Common myeloid progenitor, CD34-positive (primary cell): ENCODE data around the gene TRNAU1AP.
"Not testable (repeated sequence)": the region's sequence is repeated elsewhere in the genome, so short reads cannot be mapped to it uniquely, and the experiment has no call there.

Experiments
- CTCF ChIA-PET: fragments of 350-600 bp; sonication (Branson Sonifier 250); formaldehyde crosslinking; loops from one replicate; lab custom pipeline; 2021; ENCODE audit warnings: antibody characterized with exemption; lab: Charles Lee
- POLR2A ChIA-PET: fragments of 350-600 bp; sonication (Branson Sonifier 250); formaldehyde crosslinking; loops from one replicate; lab custom pipeline; 2021; ENCODE audit warnings: antibody characterized with exemption; lab: Charles Lee
- DNase-seq, 3 donors: peaks; one replicate each; pipeline versions ENCODE4 v3.0.0 to v3.0.0-alpha.2; 2013
- H3K27ac ChIP-seq, 2 experiments: 1 replicate in 1 of 2; 2 replicates in 1 of 2; pipeline ENCODE4 v1.7.0; 2013; ENCODE audit warnings: inconsistent platforms in 2 of 2, low read length in 2 of 2, mild to moderate bottlenecking in 2 of 2, low read depth in 1 of 2, moderate library complexity in 1 of 2; ENCODE audit not compliant: severe bottlenecking in 2 of 2, insufficient read depth in 1 of 2, poor library complexity in 1 of 2
- H3K27me3 ChIP-seq, 5 experiments: replicated peaks in 2 of 5; 1 replicate in 3 of 5; 2 replicates in 2 of 5; pipeline versions ENCODE4 v1.6.1 to v1.7.0; 2013; ENCODE audit warnings: low read length in 4 of 5, mild to moderate bottlenecking in 2 of 5, moderate library complexity in 2 of 5, inconsistent platforms in 1 of 5; ENCODE audit not compliant: insufficient read depth in 5 of 5, control insufficient read depth in 4 of 5
- H3K36me3 ChIP-seq, 4 experiments: 1 replicate in 2 of 4; 2 replicates in 2 of 4; pipeline versions ENCODE4 v1.6.1 to v1.7.0; 2013; ENCODE audit warnings: low read length in 3 of 4, control low read depth in 1 of 4, mild to moderate bottlenecking in 1 of 4; ENCODE audit not compliant: control insufficient read depth in 4 of 4, insufficient read depth in 4 of 4
- H3K4me1 ChIP-seq, 4 experiments: 1 replicate in 3 of 4; 2 replicates in 1 of 4; pipeline versions ENCODE4 v1.6.1 to v1.7.1; 2013; ENCODE audit warnings: low read length in 3 of 4, mild to moderate bottlenecking in 3 of 4, control low read depth in 1 of 4, inconsistent platforms in 1 of 4, moderate library complexity in 1 of 4; ENCODE audit not compliant: control insufficient read depth in 4 of 4, insufficient read depth in 4 of 4; ENCODE audit errors: control extremely low read depth in 1 of 4
- H3K4me3 ChIP-seq, 7 experiments: 1 replicate in 4 of 7; 2 replicates in 3 of 7; pipeline versions ENCODE4 v1.5.1 to v1.7.0; 2013; ENCODE audit warnings: mild to moderate bottlenecking in 7 of 7, low read length in 6 of 7, moderate library complexity in 6 of 7, inconsistent platforms in 2 of 7, low read depth in 2 of 7, control low read depth in 1 of 7; ENCODE audit not compliant: insufficient read depth in 4 of 7, control insufficient read depth in 1 of 7; ENCODE audit errors: extremely low read depth in 1 of 7
- H3K9me3 ChIP-seq, 5 experiments: 1 replicate in 4 of 5; 2 replicates in 1 of 5; pipeline versions ENCODE4 v1.6.1 to v1.7.1; 2013; ENCODE audit warnings: low read length in 4 of 5, mild to moderate bottlenecking in 2 of 5, inconsistent platforms in 1 of 5, low read depth in 1 of 5, moderate library complexity in 1 of 5; ENCODE audit not compliant: control insufficient read depth in 4 of 5, insufficient read depth in 2 of 5; ENCODE audit errors: control extremely low read depth in 1 of 5
- WGBS: methylation state at CpG from one replicate; pipeline ENCODE4 v1.1.5; 2013; ENCODE audit not compliant: insufficient coverage; 5-methylcytosine and 5-hydroxymethylcytosine counted together

Gene TRNAU1AP

DNA sequence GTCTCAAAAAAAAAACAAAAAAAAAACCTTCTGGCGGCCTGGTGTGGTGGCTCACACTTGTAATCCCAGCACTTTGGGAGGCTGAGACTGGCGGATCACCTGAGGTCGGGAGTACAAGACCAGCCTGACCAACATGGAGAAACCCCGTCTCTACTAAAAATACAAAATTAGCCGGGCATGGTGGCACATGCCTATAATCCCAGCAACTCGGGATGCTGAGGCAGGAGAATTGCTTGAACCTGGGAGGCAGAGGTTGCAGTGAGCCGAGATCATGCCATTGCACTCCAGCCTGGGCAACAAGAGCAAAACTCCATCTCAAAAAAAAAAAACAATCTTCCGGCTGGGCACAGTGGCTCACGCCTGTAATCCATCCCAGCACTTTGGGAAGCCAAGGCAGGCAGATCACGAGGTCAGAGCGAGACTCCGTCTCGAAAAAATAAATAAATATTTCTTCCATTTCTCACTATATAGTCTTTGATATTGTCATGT, 38.4 kb upstream of the TRNAU1AP start:
- CTCF ChIA-PET, result interaction anchor here (1.4 kb wide), 1 partner anchor 90 kb away, joined by 4 read pairs; no protein-coding TSS in a partner anchor
- peaks cover 23 to 50% (median 28%) of the 10 kb centered on the region in 4 experiments for H3K36me3 ChIP-seq
- H3K27ac ChIP-seq, H3K4me3 ChIP-seq, DNase-seq, H3K9me3 ChIP-seq, H3K27me3 ChIP-seq: not testable (repeated sequence)
- 96% methylated on average over 7 of the region's 13 CpGs for WGBS
- POLR2A ChIA-PET, result interaction anchor here (0.6 kb wide), 1 partner anchor 54 kb away, joined by 3 read pairs; no protein-coding TSS in a partner anchor
- peaks cover 16 to 34% (median 27%) of the 10 kb centered on the region in 4 experiments for H3K4me1 ChIP-seq

DNA sequence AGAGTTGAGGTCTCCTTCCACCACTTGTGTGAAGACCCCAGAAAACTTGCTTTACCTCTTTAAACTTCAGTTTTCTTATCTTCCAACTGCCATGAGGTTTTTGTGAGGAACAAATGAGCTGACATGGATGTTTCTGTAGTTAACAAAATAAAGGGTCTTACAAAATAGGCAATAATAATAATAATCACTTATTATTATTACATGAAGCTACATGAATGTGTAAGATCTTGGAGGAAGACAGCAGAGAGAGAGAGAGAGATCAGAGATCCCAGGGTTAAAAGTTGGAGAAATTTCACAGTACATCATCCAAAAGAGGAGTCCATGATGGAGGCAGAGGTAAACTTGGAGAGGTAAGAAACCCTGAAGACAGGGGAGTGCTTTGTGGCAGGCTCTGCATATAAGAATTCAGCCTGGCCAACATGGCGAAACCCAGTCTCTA, 36.3 kb upstream of the TRNAU1AP start:
- CTCF ChIA-PET, result interaction anchor here (1.4 to 3.2 kb wide), 2 partner anchors 87 to 95 kb away, joined by 3 to 28 read pairs; no protein-coding TSS in a partner anchor
- WGBS, result 91% methylated on average over 1 of the region's 1 CpG
- peak overlapping the region in 1 of 2 experiments; percentile 14 for H3K27ac ChIP-seq

DNA sequence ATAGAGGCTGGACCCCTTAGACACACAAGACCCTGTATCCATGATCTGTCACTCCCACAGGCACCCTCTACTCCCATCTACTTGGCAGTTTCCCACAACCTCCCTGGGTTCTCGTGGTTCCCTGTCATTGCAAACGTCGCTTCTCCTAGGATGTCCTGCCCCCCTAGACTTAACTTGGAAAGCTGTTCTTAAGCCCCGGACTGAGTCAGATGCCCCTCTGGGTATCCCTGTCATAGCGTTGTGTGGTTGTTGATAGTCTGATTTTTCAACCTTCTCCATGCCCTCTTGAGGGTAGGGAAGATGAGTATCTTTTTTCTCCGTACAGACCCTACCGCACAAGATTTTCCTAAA, 35.3 kb upstream of the TRNAU1AP start:
- Histone ChIP-seq H3K4me3 (peak overlapping the region in 6 of 7 experiments; percentile 78 to 93 (median 80)), H3K4me1 (peaks cover 2 to 20% (median 18%) of the 10 kb centered on the region in 4 experiments), H3K27me3 (no peaks in the 10 kb centered on the region), H3K36me3 (peaks cover 4 to 24% (median 13%) of the 10 kb centered on the region in 4 experiments), H3K27ac (peak overlapping the region in 1 of 2 experiments; percentile 61), H3K9me3 (no peaks in the 10 kb centered on the region)
- WGBS, result 20% methylated on average over 1 of the region's 7 CpGs
- POLR2A ChIA-PET, result interaction anchor here (1.7 kb wide), 1 partner anchor 85 kb away, joined by 4 read pairs; no protein-coding TSS in a partner anchor
- no peak for DNase-seq
- CTCF ChIA-PET, result interaction anchor here (0.7 to 3.2 kb wide), 5 partner anchors 9 to 86 kb away, joined by 3 to 28 read pairs (median 5); no protein-coding TSS in a partner anchor

More for the DNA sequence above, 36.3 kb upstream of the TRNAU1AP start:
- Histone ChIP-seq H3K36me3 (peaks cover 8 to 29% (median 17%) of the 10 kb centered on the region in 4 experiments), H3K4me1 (peaks cover 2 to 22% (median 18%) of the 10 kb centered on the region in 4 experiments), H3K4me3 (no peak overlapping the region), H3K9me3 (no peaks in the 10 kb centered on the region), H3K27me3 (no peaks in the 10 kb centered on the region)
- POLR2A ChIA-PET, result interaction anchor here (0.6 kb wide), 1 partner anchor 63 kb away, joined by 6 read pairs; no protein-coding TSS in a partner anchor
- no peak for DNase-seq

DNA sequence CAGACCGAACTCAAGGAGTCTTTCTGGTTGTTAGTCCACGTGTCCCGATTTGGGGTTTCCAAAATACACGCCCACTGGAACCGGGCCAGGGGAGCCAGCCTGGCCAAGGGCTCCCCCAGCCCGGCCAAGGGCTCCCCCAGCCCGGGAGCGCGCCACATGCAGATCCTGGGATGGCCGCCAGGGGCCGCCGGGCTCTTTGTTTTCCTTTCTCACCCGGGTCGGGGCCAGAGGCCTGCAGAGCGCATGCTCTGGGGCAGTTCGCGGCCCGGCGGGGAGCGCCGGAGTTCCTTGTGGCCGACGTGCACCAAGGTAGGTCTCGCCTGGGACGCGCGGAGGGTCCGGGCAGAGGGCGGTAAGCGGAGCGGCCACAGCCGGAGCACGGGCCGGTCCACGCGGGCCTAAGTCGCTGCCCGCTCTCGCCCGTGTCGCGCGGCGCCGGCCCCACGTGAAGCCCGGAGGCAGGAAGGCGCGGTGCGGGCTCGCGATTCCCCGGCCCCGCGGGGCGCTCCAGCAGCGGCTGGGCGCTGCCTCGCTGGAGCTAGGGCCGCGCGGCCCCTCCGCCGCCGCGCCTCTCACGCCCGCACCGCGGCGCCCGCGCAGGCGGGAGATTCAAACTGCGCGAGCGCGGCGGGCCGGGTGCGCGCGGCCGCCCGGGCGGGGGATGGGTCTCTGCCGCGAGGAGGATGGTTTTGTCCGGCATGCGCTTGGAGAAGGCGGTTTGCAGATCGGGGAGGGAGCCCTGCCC, 34.7 kb upstream of the TRNAU1AP start:
- CTCF ChIA-PET, result interaction anchor here (0.8 to 3.2 kb wide), 6 partner anchors 8 to 86 kb away, joined by 3 to 28 read pairs (median 4); no protein-coding TSS in a partner anchor
- Histone ChIP-seq H3K27me3 (no peaks in the 10 kb centered on the region), H3K9me3 (no peaks in the 10 kb centered on the region), H3K4me1 (peaks cover 2 to 20% (median 18%) of the 10 kb centered on the region in 4 experiments), H3K36me3 (peaks cover 3 to 25% (median 10%) of the 10 kb centered on the region in 4 experiments), H3K27ac (peak overlapping the region in 1 of 2 experiments; percentile 71), H3K4me3 (peak overlapping the region; percentile 78 to 93 (median 81))
- peak; percentile 87 to 91 (median 89) for DNase-seq
- POLR2A ChIA-PET, result interaction anchor here (1.0 to 1.7 kb wide), 3 partner anchors 8 to 85 kb away, joined by 3 to 7 read pairs (median 4); no protein-coding TSS in a partner anchor
- WGBS, result 0% methylated on average over 63 of the region's 92 CpGs

DNA sequence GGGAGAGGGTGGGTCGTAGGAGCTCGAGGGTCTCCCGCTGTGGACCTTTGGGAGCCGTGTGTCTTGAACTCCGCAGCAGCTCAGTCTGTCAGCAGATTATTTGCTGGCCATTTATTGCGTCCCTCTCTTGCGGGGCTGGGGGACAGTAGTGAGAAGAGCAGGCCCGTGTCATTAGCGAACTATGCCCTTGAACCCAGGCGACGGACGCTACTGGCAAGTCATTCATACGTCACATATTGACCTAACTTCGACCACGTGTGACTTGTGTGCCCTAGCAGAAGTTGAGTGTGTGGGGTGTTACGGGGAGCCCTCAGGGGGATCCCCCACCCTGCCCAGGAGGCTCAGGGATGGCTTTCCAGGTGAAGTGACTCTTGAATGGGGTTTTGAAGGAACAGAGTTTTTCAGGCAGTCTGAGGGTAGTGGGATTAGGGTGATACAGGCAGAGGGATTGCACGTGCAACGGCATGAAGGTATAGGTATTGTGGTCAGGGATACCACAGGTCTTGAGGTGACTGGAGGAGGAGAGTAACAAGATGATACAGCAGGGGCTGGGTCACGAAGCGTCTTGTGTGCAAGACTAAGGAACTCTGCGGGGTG, 34.0 kb upstream of the TRNAU1AP start:
- H3K36me3 ChIP-seq, result peaks cover 0 to 24% (median 8%) of the 10 kb centered on the region in 4 experiments
- H3K9me3 ChIP-seq, result no peaks in the 10 kb centered on the region
- H3K4me3 ChIP-seq, result peak overlapping the region; percentile 78 to 93 (median 81)
- POLR2A ChIA-PET, result interaction anchor here (1.0 to 1.2 kb wide), 2 partner anchors 9 to 62 kb away, joined by 3 to 7 read pairs; no protein-coding TSS in a partner anchor
- CTCF ChIA-PET, result interaction anchor here (0.8 to 3.2 kb wide), 5 partner anchors 9 to 85 kb away, joined by 3 to 28 read pairs (median 5); no protein-coding TSS in a partner anchor
- peak overlapping the region in 1 of 2 experiments; percentile 71 for H3K27ac ChIP-seq
- DNase-seq, result peak in 2 of 3 donors; percentile 45 to 56
- peaks cover 2 to 20% (median 18%) of the 10 kb centered on the region in 4 experiments for H3K4me1 ChIP-seq
- 22% methylated on average over 12 of the region's 21 CpGs for whole genome bisulfite sequencing
- no peaks in the 10 kb centered on the region for H3K27me3 ChIP-seq

DNA sequence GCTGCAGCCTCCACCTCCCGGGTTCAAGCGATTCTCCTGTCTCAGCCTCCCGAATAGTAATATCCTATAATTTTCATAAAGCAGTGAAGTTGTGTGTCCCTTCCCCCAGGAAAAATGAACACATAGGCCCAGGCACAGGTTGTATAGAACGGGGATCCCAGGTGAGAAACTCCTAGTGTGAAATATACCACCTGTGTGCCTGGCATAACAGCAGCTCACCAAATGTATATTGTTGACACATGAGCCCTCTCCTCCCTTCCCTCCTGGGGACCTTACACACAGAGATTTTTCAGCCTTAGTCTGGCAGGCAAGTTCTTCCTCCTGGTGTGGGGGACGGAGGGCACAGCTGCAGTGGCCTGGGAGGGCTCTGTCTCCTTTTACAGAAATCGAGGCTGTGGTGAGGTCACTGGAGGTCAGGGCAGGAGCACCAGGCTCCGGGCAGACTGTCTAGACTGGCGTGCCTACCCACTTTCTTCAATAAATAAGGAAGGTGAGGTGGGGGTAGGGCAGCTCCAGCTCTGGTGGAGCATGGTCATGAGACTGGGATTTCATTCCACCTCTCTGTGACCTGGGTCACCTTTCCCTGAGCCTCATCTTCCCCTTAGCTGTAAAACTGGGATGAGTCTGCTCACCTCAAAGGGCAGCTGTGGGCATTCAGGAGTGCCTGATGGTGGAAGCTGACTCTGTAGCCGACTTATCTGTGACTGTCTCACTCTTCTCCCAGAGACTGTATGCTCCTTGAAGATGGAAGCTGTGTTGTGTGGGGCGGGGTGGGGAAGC, 32.7 kb upstream of the TRNAU1AP start:
- no peak for DNase-seq
- CTCF ChIA-PET, result no interaction called here
- Histone ChIP-seq H3K4me1 (peaks cover 2 to 20% (median 18%) of the 10 kb centered on the region in 4 experiments), H3K9me3 (no peaks in the 10 kb centered on the region), H3K27me3 (no peaks in the 10 kb centered on the region), H3K27ac (no peak overlapping the region), H3K4me3 (no peak overlapping the region), H3K36me3 (peaks cover 3 to 30% (median 8%) of the 10 kb centered on the region in 4 experiments)
- WGBS, result 95% methylated on average over 3 of the region's 10 CpGs
- POLR2A ChIA-PET, result no interaction called here
